HCT116 (cell line): ENCODE measurements around the gene PRCC. TPM values are rescaled to one million over a fixed set of nuclear protein-coding genes. Genes with fewer than 3 reads are reported as not detected.
A peak's percentile ranks its signal among the peaks of the same experiment; 100 is the strongest.

Experiments used
- ATAC-seq: fragments of 200-7000 bp; cut with Tn5 transposase; 2 replicates; pipeline ENCODE4 v1.9.1; 2020; ENCODE audit warnings: mild to moderate bottlenecking, moderate library complexity
- BruUV-seq: library from RNA; stranded (reverse); fragments of 400-500 nt; replicated peaks from 2 replicates; lab custom pipeline; 2021; lab: Mats Ljungman, UMichigan
- CTCF ChIA-PET: fragments of 300-600 bp; sonication (Branson Sonifier 250); formaldehyde crosslinking; loops from one replicate; lab custom pipeline; 2021; ENCODE audit warnings: antibody characterized with exemption; lab: Charles Lee
- POLR2A ChIA-PET: fragments of 300-600, 350-600 bp; sonication (Branson Sonifier 250); formaldehyde crosslinking; loops from one replicate; lab custom pipeline; 2021; ENCODE audit warnings: antibody characterized with exemption; lab: Charles Lee
- RAD21 ChIA-PET, 2 experiments: fragments of 300-600 bp; sonication (Branson Sonifier 250); formaldehyde crosslinking; loops; one replicate each; lab custom pipeline; 2023; ENCODE audit warnings: low total read pairs in 2 of 2; ENCODE audit not compliant: uncharacterized antibody in 2 of 2, unreplicated experiment in 2 of 2, low non-redundant PET in 1 of 2; lab: Charles Lee
- DNase-seq: peaks from one replicate; pipeline ENCODE4 v3.0.0-alpha.2; 2010; ENCODE audit warnings: low read depth, low spot score
- H2AFZ ChIP-seq: fragments of 200-600 bp; shearing (Covaris generic), sonication (generic); 2 replicates; pipeline ENCODE4 v1.6.1; 2017; ENCODE audit warnings: low read depth, mixed run types, mixed read lengths, antibody characterized with exemption, low read length; ENCODE audit not compliant: poor library complexity, severe bottlenecking
- H3K27ac ChIP-seq: 2 replicates; pipeline ENCODE4 v1.5.1; 2012; ENCODE audit warnings: low read depth, low read length
- H3K27me3 ChIP-seq: fragments of 200-600 bp; sonication (generic); 2 replicates; pipeline ENCODE4 v1.6.1; 2016; ENCODE audit warnings: mixed run types, low read length, mixed read lengths; ENCODE audit not compliant: insufficient read depth
- H3K36me3 ChIP-seq, 2 experiments: fragments of 200-500 bp in 1 of 2; fragments of 200-600 bp in 1 of 2; sonication (Bioruptor generic) in 1 of 2; sonication (generic) in 1 of 2; 2 replicates each; pipeline versions ENCODE4 v1.5.1 to v1.6.1; 2014 to 2016; ENCODE audit warnings: low read length in 2 of 2, inconsistent platforms in 1 of 2, mixed read lengths in 1 of 2, mixed run types in 1 of 2; ENCODE audit not compliant: insufficient read depth in 2 of 2, control insufficient read depth in 1 of 2
- H3K4me1 ChIP-seq, 2 experiments: fragments of 200-600 bp in 1 of 2; sonication (generic) in 1 of 2; 2 replicates each; pipeline versions ENCODE4 v1.5.1 to v1.6.1; 2012 to 2017; ENCODE audit warnings: low read length in 2 of 2, inconsistent platforms in 1 of 2, mild to moderate bottlenecking in 1 of 2, mixed read lengths in 1 of 2, mixed run types in 1 of 2, moderate library complexity in 1 of 2; ENCODE audit not compliant: insufficient read depth in 2 of 2, control insufficient read depth in 1 of 2
- H3K4me2 ChIP-seq: fragments of 200-600 bp; sonication (generic); 2 replicates; pipeline ENCODE4 v1.6.1; 2017; ENCODE audit warnings: mixed run types, low read length, mixed read lengths
- H3K4me3 ChIP-seq, 2 experiments: fragments of 200-600 bp in 1 of 2; sonication (generic) in 1 of 2; replicated peaks in 1 of 2; 2 replicates each; pipeline ENCODE4 v1.5.1; 2011 to 2016; ENCODE audit warnings: low read length in 2 of 2, control low read depth in 1 of 2, low read depth in 1 of 2, mild to moderate bottlenecking in 1 of 2, mixed read lengths in 1 of 2, mixed run types in 1 of 2
- H3K79me2 ChIP-seq: fragments of 200-600 bp; sonication (generic); 2 replicates; pipeline ENCODE4 v1.6.1; 2017; ENCODE audit warnings: mild to moderate bottlenecking, mixed run types, low read length, moderate library complexity, mixed read lengths; ENCODE audit not compliant: insufficient read depth
- H3K9ac ChIP-seq: fragments of 200-600 bp; sonication (generic); 2 replicates; pipeline ENCODE4 v1.6.1; 2016; ENCODE audit warnings: low read length, mixed read lengths
- H3K9me2 ChIP-seq: fragments of 200-600 bp; sonication (generic), shearing (Covaris generic); 2 replicates; pipeline ENCODE4 v1.6.1; 2017; ENCODE audit warnings: mixed run types, mild to moderate bottlenecking, moderate library complexity; ENCODE audit not compliant: insufficient read depth
- H3K9me3 ChIP-seq, 2 experiments: fragments of 200-500 bp in 1 of 2; fragments of 200-600 bp in 1 of 2; sonication (Bioruptor generic) in 1 of 2; sonication (generic) in 1 of 2; 2 replicates each; pipeline ENCODE4 v1.6.1; 2014 to 2017; ENCODE audit warnings: low read length in 2 of 2, mixed read lengths in 2 of 2, inconsistent platforms in 1 of 2, low read depth in 1 of 2, mild to moderate bottlenecking in 1 of 2, mixed run types in 1 of 2, moderate library complexity in 1 of 2; ENCODE audit not compliant: control insufficient read depth in 1 of 2, insufficient read depth in 1 of 2
- H4K20me1 ChIP-seq: fragments of 200-600 bp; sonication (generic), shearing (Covaris generic); 2 replicates; pipeline ENCODE4 v1.6.1; 2017; ENCODE audit warnings: mixed run types, mild to moderate bottlenecking, moderate library complexity; ENCODE audit not compliant: insufficient read depth
- CBX3 ChIP-seq: IDR thresholded peaks from 2 replicates; pipeline ENCODE4 v1.6.1; 2012; ENCODE audit warnings: low read depth
- CTCF ChIP-seq, 3 experiments: fragments of 200-600 bp in 1 of 3; sonication (generic) in 1 of 3; IDR thresholded peaks in 2 of 3; conservative IDR thresholded peaks in 1 of 3; 2 replicates each; pipeline ENCODE4 v1.5.1; 2012 to 2017; ENCODE audit warnings: low read depth in 2 of 3, low read length in 2 of 3, antibody characterized with exemption in 1 of 3, borderline replicate concordance in 1 of 3, control low read depth in 1 of 3, mild to moderate bottlenecking in 1 of 3, mixed read lengths in 1 of 3, mixed run types in 1 of 3, moderate library complexity in 1 of 3; ENCODE audit not compliant: insufficient read depth in 1 of 3
- MAX ChIP-seq: IDR thresholded peaks from 2 replicates; pipeline ENCODE4 v1.6.1; 2012
- REST ChIP-seq: IDR thresholded peaks from 2 replicates; pipeline ENCODE4 v1.6.1; 2012; ENCODE audit warnings: low read depth
- SP1 ChIP-seq: IDR thresholded peaks from 2 replicates; pipeline ENCODE4 v1.6.1; 2012; ENCODE audit warnings: low read depth
- SRF ChIP-seq: IDR thresholded peaks from 2 replicates; pipeline ENCODE4 v1.6.1; 2012; ENCODE audit warnings: low read depth
- TCF7L2 ChIP-seq: IDR thresholded peaks from 2 replicates; pipeline ENCODE4 v1.7.0; 2011; ENCODE audit warnings: borderline replicate concordance, inconsistent platforms; ENCODE audit not compliant: insufficient read depth, insufficient read length; ENCODE audit errors: extremely low read depth
- YY1 ChIP-seq: IDR thresholded peaks from 2 replicates; pipeline ENCODE4 v1.6.1; 2011; ENCODE audit warnings: low read length, low read depth, moderate library complexity, mild to moderate bottlenecking; ENCODE audit not compliant: insufficient replicate concordance; ENCODE audit errors: extremely low read depth
- intact Hi-C: fragments of 100-400 bp; cut with micrococcal nuclease; formaldehyde crosslinking; loops from 2 replicates; pipeline ENCODE4 v1.10.0; 2022
- total RNA-seq: library from RNA; stranded (reverse); gene quantifications from one replicate; pipeline ENCODE4 v1.2.1, GENCODE V29; 2021; ENCODE audit not compliant: unreplicated experiment

The PRCC gene
- total RNA-seq, 1 experiment from 2014 or later: 78.1 TPM

- Histone ChIP-seq H3K27me3 (peaks cover 14% of the 10 kb centered on the region; the same call in 1 of the 2 replicates), H3K9me3 (no peaks in the 10 kb centered on the region), H3K4me1 (no peaks in the 10 kb centered on the region), H3K79me2 (no peaks in the 10 kb centered on the region), H2AFZ (no peak overlapping the region), H3K9ac (no peak overlapping the region), H3K9me2 (no peaks in the 10 kb centered on the region), H3K36me3 (no peaks in the 10 kb centered on the region), H3K4me3 (no peak overlapping the region), H3K27ac (no peak overlapping the region), H3K4me2 (no peak overlapping the region), H4K20me1 (no peaks in the 10 kb centered on the region)
- ChIA-PET CTCF (interaction anchor here (0.6 to 1.4 kb wide), 2 partner anchors 9 to 20 kb away, joined by 3 to 5 read pairs; no protein-coding TSS in a partner anchor), POLR2A (no interaction called here), RAD21 (no interaction called here)
- DNase-seq: no peak
- intact Hi-C loops: no loop called here
- TF ChIP-seq YY1 (no peak), SRF (no peak), SP1 (no peak), REST (no peak), CBX3 (no peak), MAX (no peak), TCF7L2 (no peak), CTCF (IDR thresholded peaks at IDR 0.05 in 2 of 3, conservative IDR thresholded peaks at IDR 0.05 in 1 of 3; ENCODE audit: borderline replicate concordance in 1 of 3, insufficient read depth in 1 of 3, low read depth in 2 of 3, low read length in 2 of 3) (peak in 2 of 3 experiments; percentile 16 to 26; a peak in 3 of 6 replicates)
- peak; percentile 67; the same call in 1 of the 2 replicates for ATAC-seq
- no TSS peak for BruUV-seq
These were observed 66.3 kb downstream of the PRCC start for GRCh38 chr1:156833603-156834002.
